GM06990 (cell line): Measurements from ENCODE around the gene SH3RF2.
A peak's percentile ranks its signal among the peaks of the same experiment; 100 is the strongest.

Source experiments
- DNase-seq: peaks from one replicate; pipeline ENCODE4 v3.0.0-alpha.2; 2011; ENCODE audit not compliant: insufficient read length; ENCODE audit errors: extremely low read depth
- H3K27me3 ChIP-seq: replicated peaks from 2 replicates; pipeline ENCODE4 v1.6.0; 2011; ENCODE audit warnings: low read length; ENCODE audit not compliant: control insufficient read depth, insufficient read depth
- H3K36me3 ChIP-seq: 2 replicates; pipeline ENCODE4 v1.5.1; 2011; ENCODE audit warnings: low read length; ENCODE audit not compliant: control insufficient read depth, insufficient read depth
- H3K4me3 ChIP-seq: replicated peaks from 2 replicates; pipeline ENCODE4 v1.5.1; 2011; ENCODE audit warnings: low read depth, mild to moderate bottlenecking, control low read depth, low read length
- TF ChIP-seq, protein P1 (sequence below): IDR thresholded peaks from 2 replicates; pipeline ENCODE4 v1.5.1; 2011; ENCODE audit warnings: low read length, control low read depth, mild to moderate bottlenecking, inconsistent platforms; ENCODE audit not compliant: insufficient read depth, poor library complexity, severe bottlenecking

The SH3RF2 gene

DNA sequence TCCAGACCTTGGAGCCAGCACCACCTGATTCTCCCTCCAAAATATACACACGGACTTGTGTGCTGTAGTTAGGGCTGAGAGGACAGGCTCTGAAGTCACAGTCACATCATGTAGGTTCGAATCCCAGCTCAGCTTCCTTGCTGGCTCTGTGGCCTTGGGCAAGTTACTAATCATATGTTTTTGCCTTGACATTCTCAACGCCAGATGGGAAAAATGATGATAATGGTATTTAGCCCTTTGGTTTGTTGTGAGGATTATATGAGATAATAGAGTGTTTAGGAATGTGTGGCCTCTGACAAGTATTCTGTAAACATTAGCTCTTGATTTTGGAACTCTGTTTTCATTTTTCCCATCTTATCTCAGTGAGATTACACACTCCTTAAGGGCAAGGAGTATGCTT lies 96.5 kb downstream of the SH3RF2 start:
- Histone ChIP-seq H3K4me3 (no peak overlapping the region), H3K36me3 (no peaks in the 10 kb centered on the region), H3K27me3 (no peaks in the 10 kb centered on the region; the same call in none of the 2 replicates)
- TF ChIP-seq, protein P1, sequence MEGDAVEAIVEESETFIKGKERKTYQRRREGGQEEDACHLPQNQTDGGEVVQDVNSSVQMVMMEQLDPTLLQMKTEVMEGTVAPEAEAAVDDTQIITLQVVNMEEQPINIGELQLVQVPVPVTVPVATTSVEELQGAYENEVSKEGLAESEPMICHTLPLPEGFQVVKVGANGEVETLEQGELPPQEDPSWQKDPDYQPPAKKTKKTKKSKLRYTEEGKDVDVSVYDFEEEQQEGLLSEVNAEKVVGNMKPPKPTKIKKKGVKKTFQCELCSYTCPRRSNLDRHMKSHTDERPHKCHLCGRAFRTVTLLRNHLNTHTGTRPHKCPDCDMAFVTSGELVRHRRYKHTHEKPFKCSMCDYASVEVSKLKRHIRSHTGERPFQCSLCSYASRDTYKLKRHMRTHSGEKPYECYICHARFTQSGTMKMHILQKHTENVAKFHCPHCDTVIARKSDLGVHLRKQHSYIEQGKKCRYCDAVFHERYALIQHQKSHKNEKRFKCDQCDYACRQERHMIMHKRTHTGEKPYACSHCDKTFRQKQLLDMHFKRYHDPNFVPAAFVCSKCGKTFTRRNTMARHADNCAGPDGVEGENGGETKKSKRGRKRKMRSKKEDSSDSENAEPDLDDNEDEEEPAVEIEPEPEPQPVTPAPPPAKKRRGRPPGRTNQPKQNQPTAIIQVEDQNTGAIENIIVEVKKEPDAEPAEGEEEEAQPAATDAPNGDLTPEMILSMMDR, result no peak
- DNase-seq, result no peak

DNA sequence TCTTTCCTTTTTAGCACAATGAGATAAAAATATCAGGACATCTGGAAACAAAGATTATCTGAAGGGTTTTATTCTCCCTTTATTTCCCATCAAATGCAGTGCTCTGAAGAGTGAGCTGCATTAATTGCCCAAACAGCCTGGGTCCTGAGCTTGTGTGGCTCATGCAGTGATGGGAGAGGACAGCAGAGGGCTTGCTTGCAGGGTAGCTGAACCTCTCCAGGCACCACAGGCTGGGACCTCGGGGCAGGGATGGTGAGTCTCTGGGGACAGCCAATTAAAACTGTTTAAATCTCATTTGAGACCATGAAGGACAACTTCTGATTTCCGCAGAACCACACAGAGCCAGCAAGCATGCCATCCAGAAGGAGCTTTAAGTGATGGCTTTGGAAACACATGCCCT lies 97.7 kb downstream of the SH3RF2 start:
- H3K4me3 ChIP-seq, result no peak overlapping the region
- no peaks in the 10 kb centered on the region; the same call in none of the 2 replicates for H3K27me3 ChIP-seq
- TF ChIP-seq, protein P1, result no peak
- H3K36me3 ChIP-seq, result no peaks in the 10 kb centered on the region
- DNase-seq, result no peak

DNA sequence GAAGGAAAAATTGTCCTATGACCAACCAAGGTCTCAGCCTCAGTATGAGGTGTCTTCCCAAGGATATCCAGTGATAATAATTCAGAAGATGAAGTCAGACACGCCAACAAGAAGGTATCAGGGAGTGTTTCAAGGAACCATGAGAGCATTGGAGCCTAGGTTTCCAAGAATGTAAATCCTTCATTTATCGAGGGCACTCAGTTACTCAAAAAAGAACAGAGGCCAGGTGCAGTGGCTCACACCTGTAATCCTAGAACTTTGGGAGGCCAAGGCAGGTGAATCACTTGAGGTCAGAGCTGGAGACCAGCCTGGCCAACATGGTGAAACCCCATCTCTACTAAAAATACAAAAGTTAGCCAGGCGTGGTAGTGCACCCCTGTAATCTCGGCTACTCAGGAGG lies 98.2 kb downstream of the SH3RF2 start:
- no peaks in the 10 kb centered on the region for H3K36me3 ChIP-seq
- H3K27me3 ChIP-seq, result no peaks in the 10 kb centered on the region; the same call in none of the 2 replicates
- no peak overlapping the region for H3K4me3 ChIP-seq
- TF ChIP-seq, protein P1, result no peak
- no peak for DNase-seq

DNA sequence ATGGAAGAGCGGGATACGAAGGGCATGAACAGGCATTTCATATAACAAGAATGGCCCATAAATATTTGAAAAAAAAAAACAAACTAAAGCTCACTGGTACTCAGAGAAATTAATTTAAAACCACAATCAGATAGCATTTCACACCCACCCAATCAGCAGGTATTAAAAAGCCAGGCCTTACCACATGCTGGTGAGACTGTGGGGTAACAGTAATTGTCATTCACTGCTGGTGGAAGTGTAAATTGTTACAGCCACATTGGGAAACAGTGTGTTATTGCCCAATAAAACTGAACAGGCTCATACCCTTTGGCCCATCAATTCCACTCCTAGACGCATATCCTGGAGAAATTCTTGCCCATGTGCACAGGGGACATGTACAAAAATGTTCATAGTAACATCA lies 103.0 kb downstream of the SH3RF2 start:
- no peak for DNase-seq

DNA sequence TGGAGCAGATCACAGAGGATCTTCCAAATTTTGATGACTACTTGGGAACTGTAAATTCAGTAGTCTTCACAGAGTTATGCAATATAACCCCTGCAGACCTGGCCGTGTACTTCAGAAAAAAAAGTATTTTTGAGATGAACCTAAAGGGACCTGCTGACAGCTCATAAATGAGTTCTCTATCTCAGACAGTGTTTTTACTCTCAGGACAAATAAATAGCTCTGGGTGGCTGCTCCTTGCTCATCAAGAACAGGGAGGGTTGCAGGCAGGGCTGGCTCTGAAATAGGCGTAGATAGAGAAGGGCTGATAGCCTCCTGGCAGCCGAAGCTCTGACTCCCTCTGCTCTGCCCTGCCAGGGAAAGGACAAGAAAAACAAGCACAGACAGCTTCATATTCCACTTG lies 104.1 kb downstream of the SH3RF2 start:
- TF ChIP-seq, protein P1, result no peak
- DNase-seq, result no peak
- Histone ChIP-seq H3K4me3 (no peak overlapping the region), H3K36me3 (no peaks in the 10 kb centered on the region), H3K27me3 (no peaks in the 10 kb centered on the region)

More for the DNA sequence above, 103.0 kb downstream of the SH3RF2 start:
- TF ChIP-seq, protein P1, result no peak
- H3K27me3 ChIP-seq, result no peaks in the 10 kb centered on the region
- no peak overlapping the region for H3K4me3 ChIP-seq
- H3K36me3 ChIP-seq, result no peaks in the 10 kb centered on the region

DNA sequence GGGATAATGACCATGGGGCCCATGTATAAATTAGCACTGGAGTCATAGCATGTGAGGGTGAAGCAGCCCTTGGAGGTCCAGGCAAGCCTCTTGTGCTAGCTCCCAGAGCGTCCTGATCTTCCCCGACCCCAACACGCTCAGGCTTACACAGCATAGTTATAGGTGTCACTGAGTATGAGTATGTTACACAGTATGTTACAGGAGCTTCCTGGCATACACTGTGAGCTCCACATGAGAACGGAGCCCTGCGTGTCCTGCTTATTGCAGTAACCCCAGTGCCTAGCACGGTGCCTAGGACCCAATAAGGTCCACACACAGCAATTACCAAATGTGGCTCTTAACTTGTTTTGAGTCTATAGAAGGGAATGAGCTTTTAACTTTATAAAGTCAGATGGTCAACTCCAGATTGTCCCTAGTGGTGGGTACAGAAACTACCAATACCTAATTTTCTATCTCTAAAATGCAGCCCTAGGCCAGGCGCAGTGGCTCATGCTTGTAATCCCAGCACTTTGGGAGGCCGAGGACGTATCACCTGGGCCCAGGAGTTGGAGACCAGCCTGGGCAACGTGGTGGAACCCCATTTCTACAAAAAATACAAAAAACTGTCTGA lies 104.9 kb downstream of the SH3RF2 start:
- TF ChIP-seq, protein P1, result peak; percentile 49
- DNase-seq, result no peak
- Histone ChIP-seq H3K36me3 (no peaks in the 10 kb centered on the region), H3K4me3 (no peak overlapping the region), H3K27me3 (no peaks in the 10 kb centered on the region)
